Sigmoid colon (tissue), 7 donors: ENCODE results near the gene KANTR. TPM values are rescaled to one million over a fixed set of nuclear protein-coding genes. Genes with fewer than 3 reads are reported as not detected.

Experiments used
- DNase-seq: peaks from one replicate; pipeline ENCODE4 v3.0.0-alpha.2; 2019
- H3K27ac ChIP-seq, 4 donors: fragments of 200-600 bp; sonication (generic); one replicate each; pipeline ENCODE4 v1.5.1; 2016 to 2019; ENCODE audit warnings: mild to moderate bottlenecking in 1 of 4
- H3K27me3 ChIP-seq, 3 donors: fragments of 200-600 bp; sonication (generic); one replicate each; pipeline ENCODE4 v1.5.1; 2019; ENCODE audit warnings: mild to moderate bottlenecking in 1 of 3
- H3K36me3 ChIP-seq, 4 donors: fragments of 200-600 bp; sonication (generic); one replicate each; pipeline ENCODE4 v1.5.1; 2016 to 2019
- H3K4me1 ChIP-seq, 4 donors: fragments of 200-600 bp; sonication (generic); one replicate each; pipeline ENCODE4 v1.5.1; 2017 to 2019
- H3K4me3 ChIP-seq, 4 donors: fragments of 200-600 bp; sonication (generic); one replicate each; pipeline ENCODE4 v1.5.1; 2017 to 2019; ENCODE audit warnings: mild to moderate bottlenecking in 2 of 4, moderate library complexity in 1 of 4
- H3K9me3 ChIP-seq, 4 donors: fragments of 200-600 bp in 3 of 4; sonication (generic) in 3 of 4; one replicate each; pipeline versions ENCODE4 v1.5.1 to v1.6.1; 2013 to 2019
- EP300 ChIP-seq, 4 donors: sonication (generic); formaldehyde crosslinking; IDR thresholded peaks; one replicate each; pipeline ENCODE4 v1.6.1; 2017; ENCODE audit warnings: antibody characterized with exemption in 4 of 4
- POLR2A ChIP-seq, 2 donors: fragments of 450-650 bp; IDR thresholded peaks; one replicate each; pipeline ENCODE4 v1.6.1; 2016; ENCODE audit warnings: antibody characterized with exemption in 2 of 2, mild to moderate bottlenecking in 2 of 2, moderate library complexity in 2 of 2
- POLR2AphosphoS5 ChIP-seq, 4 donors: sonication (generic); formaldehyde crosslinking; IDR thresholded peaks; one replicate each; pipeline ENCODE4 v1.6.1; 2017; ENCODE audit warnings: antibody characterized with exemption in 4 of 4
- WGBS, 2 donors: extraction: QIAGEN DNeasy Blood & Tissue Kit; methylation state at CpG; one replicate each; pipeline ENCODE4 v1.1.7; 2013; 5-methylcytosine and 5-hydroxymethylcytosine counted together
- intact Hi-C: fragments of 100-400 bp; cut with DNase I; formaldehyde crosslinking; loops from one replicate; pipeline ENCODE4 v1.15.1; 2023
- polyA plus RNA-seq, 3 donors: library from polyadenylated mRNA; stranded (reverse); fragments of 200-250 nt; gene quantifications; one replicate each; pipeline ENCODE4 v1.2.3, GENCODE V29; 2013
- total RNA-seq, 4 donors: library from RNA; depleted of rRNA; stranded (reverse); fragments of >200 nt; gene quantifications; one replicate each; pipeline ENCODE4 v1.1.0, GENCODE V29; 2016
- TF ChIP-seq, protein P1 (sequence below), 4 experiments: fragments of 450-650 bp in 3 of 4; fragments of 200-600 bp in 1 of 4; IDR thresholded peaks; one replicate each; pipeline ENCODE4 v1.5.1; 2016 to 2019; ENCODE audit warnings: antibody characterized with exemption in 4 of 4, mild to moderate bottlenecking in 3 of 4, moderate library complexity in 2 of 4
- donor health status: healthy with polysubstance abuse.
- donor health status: Bipolar disorder and iron deficiency.
- donor health status: healthy.

KANTR gene
- total and polyA plus RNA-seq, 7 donors, result 0.46 to 26.6 (median 15.7) TPM

GRCh38 chrX:53125506-53125905, 31.6 kb downstream of the KANTR start:
- Histone ChIP-seq H3K4me3 (no peak overlapping the region), H3K9me3 (no peaks in the 10 kb centered on the region), H3K27me3 (no peaks in the 10 kb centered on the region), H3K27ac (no peak overlapping the region), H3K36me3 (no peaks in the 10 kb centered on the region), H3K4me1 (no peaks in the 10 kb centered on the region)
- intact Hi-C loops, result no loop called here
- no peak for TF ChIP-seq POLR2AphosphoS5 (IDR thresholded peaks at IDR 0.05)
- no peak for TF ChIP-seq EP300 (IDR thresholded peaks at IDR 0.05)
- TF ChIP-seq, protein P1, sequence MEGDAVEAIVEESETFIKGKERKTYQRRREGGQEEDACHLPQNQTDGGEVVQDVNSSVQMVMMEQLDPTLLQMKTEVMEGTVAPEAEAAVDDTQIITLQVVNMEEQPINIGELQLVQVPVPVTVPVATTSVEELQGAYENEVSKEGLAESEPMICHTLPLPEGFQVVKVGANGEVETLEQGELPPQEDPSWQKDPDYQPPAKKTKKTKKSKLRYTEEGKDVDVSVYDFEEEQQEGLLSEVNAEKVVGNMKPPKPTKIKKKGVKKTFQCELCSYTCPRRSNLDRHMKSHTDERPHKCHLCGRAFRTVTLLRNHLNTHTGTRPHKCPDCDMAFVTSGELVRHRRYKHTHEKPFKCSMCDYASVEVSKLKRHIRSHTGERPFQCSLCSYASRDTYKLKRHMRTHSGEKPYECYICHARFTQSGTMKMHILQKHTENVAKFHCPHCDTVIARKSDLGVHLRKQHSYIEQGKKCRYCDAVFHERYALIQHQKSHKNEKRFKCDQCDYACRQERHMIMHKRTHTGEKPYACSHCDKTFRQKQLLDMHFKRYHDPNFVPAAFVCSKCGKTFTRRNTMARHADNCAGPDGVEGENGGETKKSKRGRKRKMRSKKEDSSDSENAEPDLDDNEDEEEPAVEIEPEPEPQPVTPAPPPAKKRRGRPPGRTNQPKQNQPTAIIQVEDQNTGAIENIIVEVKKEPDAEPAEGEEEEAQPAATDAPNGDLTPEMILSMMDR (IDR thresholded peaks at IDR 0.05), result no peak
- no peak for TF ChIP-seq POLR2A (IDR thresholded peaks at IDR 0.05)
- no peak for DNase-seq

- 97 to 100% methylated on average over 2 of the region's 2 CpGs for WGBS, 2 donors
- TF ChIP-seq POLR2AphosphoS5 (IDR thresholded peaks at IDR 0.05), result no peak
- TF ChIP-seq, protein P1 (IDR thresholded peaks at IDR 0.05), result no peak
- no peak for TF ChIP-seq EP300 (IDR thresholded peaks at IDR 0.05)
- no peak for TF ChIP-seq POLR2A (IDR thresholded peaks at IDR 0.05)
- no peak overlapping the region for H3K4me3 ChIP-seq
- intact Hi-C loops, result no loop called here
- no peaks in the 10 kb centered on the region for H3K36me3 ChIP-seq
- H3K9me3 ChIP-seq, result no peaks in the 10 kb centered on the region
- H3K27ac ChIP-seq, result no peak overlapping the region
- no peak for DNase-seq
- H3K4me1 ChIP-seq, result no peaks in the 10 kb centered on the region
- H3K27me3 ChIP-seq, result no peaks in the 10 kb centered on the region
Measured at GRCh38 chrX:53126377-53126776, 32.4 kb downstream of the KANTR start.

GRCh38 chrX:53128097-53128749, 34.3 kb downstream of the KANTR start:
- no peaks in the 10 kb centered on the region for H3K36me3 ChIP-seq
- intact Hi-C loops, result no loop called here
- TF ChIP-seq, protein P1 (IDR thresholded peaks at IDR 0.05), result no peak
- TF ChIP-seq EP300 (IDR thresholded peaks at IDR 0.05) (no peak), POLR2AphosphoS5 (IDR thresholded peaks at IDR 0.05) (no peak), POLR2A (IDR thresholded peaks at IDR 0.05) (no peak)
- 83 to 84% methylated on average over 3 of the region's 3 CpGs for WGBS, 2 donors
- H3K9me3 ChIP-seq, result no peaks in the 10 kb centered on the region
- no peak overlapping the region for H3K27ac ChIP-seq
- no peaks in the 10 kb centered on the region for H3K4me1 ChIP-seq
- DNase-seq, result no peak
- no peak overlapping the region for H3K4me3 ChIP-seq
- H3K27me3 ChIP-seq, result no peaks in the 10 kb centered on the region

- WGBS, 2 donors, result 94 to 95% methylated on average over 4 of the region's 4 CpGs
Measured at GRCh38 chrX:53133400-53133799, 39.5 kb downstream of the KANTR start.

More at GRCh38 chrX:53133400-53133799, 39.5 kb downstream of the KANTR start:
- no peaks in the 10 kb centered on the region for H3K9me3 ChIP-seq
- DNase-seq, result no peak
- no peaks in the 10 kb centered on the region for H3K27me3 ChIP-seq
- H3K27ac ChIP-seq, result no peak overlapping the region
- intact Hi-C loops, result no loop called here
- TF ChIP-seq, protein P1 (IDR thresholded peaks at IDR 0.05), result no peak
- TF ChIP-seq POLR2A (IDR thresholded peaks at IDR 0.05) (no peak), EP300 (IDR thresholded peaks at IDR 0.05) (no peak), POLR2AphosphoS5 (IDR thresholded peaks at IDR 0.05) (no peak)
- no peaks in the 10 kb centered on the region for H3K36me3 ChIP-seq
- no peaks in the 10 kb centered on the region for H3K4me1 ChIP-seq
- H3K4me3 ChIP-seq, result no peak overlapping the region
